GM18517 (cell line): Measurements from ENCODE around the gene BRD1.
"Not testable (repeated sequence)": the region's sequence is repeated elsewhere in the genome, so short reads cannot be mapped to it uniquely, and the experiment has no call there.

Source experiments
- ATAC-seq: cut with Tn5 transposase; IDR thresholded peaks from one replicate; pipeline ENCODE4 v1.9.1; 2021; ENCODE audit warnings: mild to moderate bottlenecking, moderate library complexity; ENCODE audit not compliant: unreplicated experiment

The BRD1 gene

DNA sequence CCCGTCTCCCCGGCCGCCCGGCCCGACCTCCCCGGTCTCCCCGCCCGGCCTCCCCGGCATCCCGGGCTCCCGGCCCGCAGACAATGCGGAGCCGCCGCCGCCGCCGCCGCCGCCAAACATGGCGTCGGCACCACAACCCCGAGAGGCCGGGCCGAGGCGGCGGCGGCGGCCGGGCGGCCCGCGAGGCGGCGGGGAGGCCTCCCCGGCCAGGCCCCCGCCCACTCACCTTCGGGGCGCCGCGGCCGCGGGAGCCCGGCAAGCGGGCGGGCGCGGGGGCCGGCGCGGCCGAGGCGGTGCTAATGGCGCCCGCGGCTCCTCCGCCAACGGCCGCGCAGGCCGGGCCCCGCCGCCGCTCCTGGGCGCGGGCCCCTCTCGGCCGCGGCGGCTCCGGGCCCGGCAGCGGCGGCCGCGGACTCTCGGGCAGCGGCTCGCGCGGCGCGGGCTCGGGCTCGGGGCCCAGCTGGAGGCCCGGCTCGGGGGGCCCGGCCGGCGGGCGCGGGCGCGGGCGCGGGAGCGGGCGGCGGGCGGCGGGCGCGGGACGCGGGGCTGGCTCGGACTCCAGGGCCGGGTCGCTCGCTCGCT, 311 bp downstream of the BRD1 start:
- no peak for ATAC-seq

DNA sequence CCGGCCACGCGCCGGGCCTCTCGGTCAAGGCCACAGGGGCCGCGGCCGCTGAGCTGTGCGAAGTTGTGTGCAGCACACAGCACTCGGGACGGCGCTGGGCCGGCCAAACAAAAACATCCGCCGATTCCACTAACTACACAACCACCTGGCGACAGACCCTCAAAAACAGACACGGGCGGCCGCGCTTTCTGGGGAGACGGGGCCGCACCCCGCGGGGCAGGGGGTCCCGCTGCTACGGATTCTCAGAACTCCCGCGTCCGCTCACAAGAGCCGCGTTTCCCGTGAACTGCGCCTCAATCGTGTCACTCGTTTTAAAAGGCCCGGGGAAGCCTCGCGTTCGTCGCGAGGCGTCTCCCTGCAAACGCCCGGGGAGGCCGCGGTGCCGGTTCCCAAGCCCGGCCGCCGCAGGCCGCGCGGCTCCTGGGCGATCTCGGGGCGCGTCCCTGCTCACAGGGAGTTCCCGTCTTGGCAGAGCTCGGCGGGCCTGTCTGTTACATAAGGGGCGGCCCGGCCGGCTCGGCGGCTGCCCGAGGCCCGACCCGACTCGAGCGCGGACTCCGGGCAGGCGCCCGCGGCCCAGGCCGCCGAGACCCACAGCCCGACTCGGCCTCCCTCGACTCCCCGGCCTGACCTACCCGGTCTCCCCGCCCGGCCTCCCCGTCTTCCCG, 936 bp downstream of the BRD1 start:
- ATAC-seq = no peak

DNA sequence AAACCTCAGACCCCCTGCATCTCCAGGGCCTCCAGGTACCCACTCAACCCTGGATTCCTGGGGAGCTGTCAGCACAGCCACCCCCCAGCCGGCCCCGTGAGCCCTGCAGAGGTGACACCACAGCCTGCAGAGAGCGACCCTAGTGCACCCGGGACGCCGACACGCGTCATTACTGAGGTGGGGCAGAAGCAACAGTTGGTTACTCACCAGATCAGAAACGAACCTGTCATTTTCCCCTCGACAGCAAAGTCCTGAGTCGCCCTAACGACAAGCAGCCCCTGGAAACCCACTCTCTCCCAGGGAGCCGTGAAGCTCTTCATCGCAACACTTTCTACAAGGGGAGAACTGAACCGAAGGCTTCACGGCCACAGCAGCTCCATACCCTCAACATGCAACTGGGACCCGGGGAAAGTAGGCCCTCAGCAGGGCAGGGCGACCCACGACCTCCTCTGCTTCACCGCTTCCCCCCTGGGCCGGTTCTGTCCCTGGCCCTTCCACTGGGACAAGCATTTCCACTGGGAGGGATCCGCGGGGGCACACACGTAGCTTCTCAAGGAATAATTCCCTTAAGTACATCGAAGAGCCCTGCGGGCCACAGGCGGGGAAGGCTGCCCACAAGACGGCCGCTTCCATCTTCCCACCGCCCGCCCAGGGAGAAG, 1.6 kb downstream of the BRD1 start:
- ATAC-seq = no peak

DNA sequence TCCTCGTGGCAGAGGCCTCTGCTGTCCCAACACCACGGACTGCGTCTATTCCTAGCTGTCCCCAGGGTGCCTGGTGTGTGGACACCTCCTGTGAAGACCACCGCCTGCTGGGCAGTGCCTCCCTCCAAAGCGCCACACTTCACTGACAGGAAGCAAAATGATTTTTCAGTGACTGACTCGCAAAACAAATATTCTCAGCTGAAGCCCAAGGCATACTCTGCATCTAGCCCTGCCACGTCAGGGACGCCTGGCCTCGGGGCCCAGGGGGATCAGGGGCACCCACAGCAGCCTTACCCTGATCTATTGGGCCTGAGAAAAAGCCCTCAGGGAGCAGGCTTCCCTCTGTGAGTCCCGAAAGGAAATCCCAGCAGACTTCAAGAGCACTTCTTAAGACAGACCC, 2.2 kb downstream of the BRD1 start:
- ATAC-seq = no peak

DNA sequence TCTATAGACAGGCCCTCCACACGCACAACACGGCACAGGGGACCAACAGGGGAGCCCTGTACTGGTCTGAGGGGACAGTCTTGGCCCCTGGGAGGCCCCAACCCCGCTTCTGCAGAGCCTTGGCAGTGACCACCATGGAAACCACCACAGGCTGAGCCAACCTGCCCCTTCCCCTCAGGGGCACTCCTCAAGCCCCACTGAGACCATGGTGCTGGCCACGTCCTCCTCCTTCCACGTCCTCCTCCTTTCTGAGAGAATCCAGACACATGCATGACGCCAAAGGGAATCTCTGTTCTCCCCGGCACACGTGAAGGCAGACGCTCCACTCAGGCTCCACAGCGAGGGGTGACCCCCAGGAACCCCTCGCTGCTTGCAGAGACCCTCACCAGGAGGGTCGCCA, 2.7 kb downstream of the BRD1 start:
- no peak for ATAC-seq

DNA sequence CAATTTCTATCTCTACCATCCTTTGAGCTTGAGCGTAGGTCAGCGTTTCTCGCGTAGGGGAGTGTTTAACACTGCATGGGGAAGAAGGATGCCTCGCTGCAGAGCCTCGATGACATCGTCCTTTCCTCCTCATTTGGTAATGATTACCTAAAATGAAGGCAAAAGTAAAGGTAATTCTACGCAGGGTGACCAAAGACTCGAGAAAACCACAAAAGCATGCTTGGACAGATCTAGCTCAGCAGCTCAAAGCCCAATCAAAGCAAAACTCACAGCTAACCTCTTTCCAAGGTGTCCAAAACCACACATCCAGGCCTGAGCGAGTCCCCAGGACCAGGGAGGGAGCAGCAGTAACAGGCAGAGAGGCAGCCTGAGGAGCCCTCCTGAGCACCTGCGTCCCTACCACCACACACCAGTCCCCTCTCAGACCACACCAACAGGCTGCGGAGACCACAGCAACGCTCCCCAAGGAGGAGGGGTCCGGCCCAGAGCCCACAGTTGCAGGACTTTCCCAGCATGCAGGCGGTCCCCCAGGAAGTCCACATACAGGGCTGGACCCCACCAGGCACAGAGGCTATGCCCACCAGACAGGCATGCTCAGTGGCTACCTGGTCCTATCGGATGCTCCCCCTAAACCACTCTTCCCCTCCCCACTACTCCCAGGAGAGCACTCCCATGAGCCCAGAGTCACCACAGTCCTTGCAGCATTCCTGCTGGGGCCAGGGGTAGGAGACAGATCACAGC, 3.3 kb downstream of the BRD1 start:
- no peak for ATAC-seq

DNA sequence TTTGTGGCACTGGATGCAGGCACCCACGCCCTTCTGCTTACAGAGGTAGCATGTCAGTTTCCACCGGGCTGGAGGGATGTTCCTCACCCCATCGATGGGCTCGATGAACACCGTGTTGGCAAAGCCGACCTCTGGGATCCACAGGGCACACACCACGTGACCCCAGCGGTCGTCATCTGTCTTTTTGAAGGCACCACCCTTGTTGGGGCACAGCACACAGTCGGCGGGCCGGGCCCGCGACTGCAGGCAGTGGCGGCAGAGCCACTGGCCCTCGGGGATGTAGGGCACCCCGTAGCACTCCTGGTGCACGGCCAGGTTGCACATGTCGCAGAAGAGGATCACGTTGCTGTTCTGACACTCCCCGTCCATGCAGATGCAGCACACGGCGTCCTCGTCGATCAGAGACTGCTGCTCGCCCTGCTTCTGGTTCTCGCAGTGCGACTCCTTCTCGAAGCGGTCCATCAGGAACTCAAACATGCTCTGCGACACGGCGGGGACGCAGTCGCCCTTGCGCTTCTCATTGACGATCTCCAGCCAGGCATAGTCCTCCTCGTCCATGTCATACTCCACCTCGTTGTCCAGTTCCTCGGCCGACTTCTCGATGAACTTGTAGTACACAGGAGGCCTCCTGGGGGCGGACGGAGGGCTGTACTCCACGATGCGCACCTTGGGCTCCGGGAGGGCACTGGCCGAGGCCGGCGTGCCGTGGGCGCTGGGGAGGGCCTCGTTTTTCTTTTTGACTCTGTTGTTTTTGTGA, 4.2 kb downstream of the BRD1 start:
- no peak for ATAC-seq

DNA sequence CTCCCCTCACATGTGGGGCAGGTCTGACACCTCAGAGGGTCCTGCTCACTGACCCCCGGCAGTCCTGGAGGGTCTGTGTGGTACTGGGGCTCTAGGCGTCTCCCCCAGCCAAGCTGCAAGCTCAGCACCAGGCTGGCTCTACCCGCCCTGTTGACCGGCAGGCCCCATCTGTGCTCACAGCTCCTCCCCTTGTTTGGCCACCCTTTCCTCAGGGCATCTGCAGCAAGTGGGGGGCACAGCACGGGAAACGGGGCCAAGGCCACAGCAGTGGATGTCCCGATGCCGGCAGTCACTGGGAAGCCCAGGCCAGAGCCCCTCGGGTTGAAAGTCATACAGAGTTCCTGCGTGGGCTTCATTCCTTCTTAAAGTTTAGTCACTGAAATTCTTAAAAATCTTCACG, 5.9 kb downstream of the BRD1 start:
- ATAC-seq = not testable (repeated sequence)

DNA sequence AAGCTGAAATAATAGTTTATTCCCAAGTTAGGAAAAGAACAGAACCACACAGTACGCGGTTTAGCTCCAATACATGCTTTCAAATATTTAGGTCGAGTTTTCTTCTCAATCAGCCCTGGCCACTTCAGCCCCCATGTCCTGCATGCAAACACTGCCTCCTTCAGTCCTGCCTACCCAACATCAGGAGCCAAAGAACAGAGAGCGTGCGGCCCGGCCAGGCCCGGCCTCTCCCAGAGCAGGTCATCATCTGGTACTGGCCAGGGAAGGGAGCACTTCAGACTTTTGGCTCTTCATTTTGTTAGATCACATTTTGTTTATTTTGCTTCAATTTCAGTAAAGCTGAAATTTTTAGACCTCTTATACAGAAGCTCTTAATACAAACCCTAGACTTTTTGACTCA, 6.7 kb downstream of the BRD1 start:
- ATAC-seq = no peak

DNA sequence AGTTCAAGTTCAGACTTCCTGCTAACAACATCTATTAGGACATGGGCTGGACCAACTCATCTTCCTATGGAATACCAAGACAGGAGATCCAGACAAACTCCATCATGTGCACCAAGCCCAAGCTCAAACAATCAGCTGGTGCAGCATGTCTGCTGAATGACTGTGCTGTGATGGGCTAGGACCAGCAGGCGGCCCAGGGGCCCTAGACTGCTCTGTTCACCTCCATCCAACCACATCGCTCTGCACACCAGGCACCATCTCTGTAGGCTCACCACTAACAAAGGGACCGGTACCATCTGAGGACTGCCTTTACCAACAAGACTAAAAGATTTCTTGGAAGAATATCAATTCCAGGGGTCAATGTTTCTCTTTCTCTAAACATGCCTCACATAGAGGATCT, 10.3 kb downstream of the BRD1 start:
- no peak for ATAC-seq

DNA sequence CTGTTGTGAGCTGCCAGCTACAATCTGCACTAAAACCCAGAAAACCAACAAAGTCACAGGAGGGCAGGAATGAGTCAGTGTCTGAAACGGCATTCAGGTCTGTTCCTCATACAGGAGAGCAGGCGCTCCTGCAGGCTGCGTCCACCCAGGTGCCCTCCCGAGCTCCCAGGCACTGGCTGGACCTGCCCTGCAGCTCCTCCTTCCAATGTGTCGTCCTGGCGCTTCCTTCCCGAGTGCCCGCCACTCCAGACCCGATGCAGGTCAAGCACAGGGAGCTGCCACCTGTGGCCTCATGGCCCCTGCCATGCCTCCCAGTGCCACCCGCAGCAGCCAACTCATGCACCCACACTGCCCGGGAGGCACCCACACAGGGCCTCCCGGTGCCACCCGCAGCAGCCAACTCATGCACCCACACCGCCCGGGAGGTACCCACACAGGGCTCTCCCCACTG, 12.0 kb downstream of the BRD1 start:
- no peak for ATAC-seq

DNA sequence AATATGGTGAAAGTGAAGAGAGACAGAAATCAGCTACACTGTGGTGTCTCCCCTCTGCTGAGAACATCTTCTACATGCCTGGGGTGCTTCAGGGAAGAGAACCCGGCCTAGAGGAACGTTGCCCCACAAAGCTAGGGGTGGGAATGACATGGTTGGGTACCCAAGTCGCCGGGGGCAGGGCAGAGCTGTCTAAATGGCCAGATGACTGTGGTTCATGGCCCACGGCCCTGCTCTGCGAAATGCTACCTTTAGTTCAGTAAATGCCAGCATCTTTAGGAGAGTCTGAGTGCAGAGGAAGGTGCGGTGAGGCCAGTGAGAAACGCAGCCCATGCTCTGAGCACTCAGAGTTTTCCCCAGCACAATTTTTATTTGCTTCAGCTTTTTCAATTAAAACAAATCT, 12.8 kb downstream of the BRD1 start:
- no peak for ATAC-seq

DNA sequence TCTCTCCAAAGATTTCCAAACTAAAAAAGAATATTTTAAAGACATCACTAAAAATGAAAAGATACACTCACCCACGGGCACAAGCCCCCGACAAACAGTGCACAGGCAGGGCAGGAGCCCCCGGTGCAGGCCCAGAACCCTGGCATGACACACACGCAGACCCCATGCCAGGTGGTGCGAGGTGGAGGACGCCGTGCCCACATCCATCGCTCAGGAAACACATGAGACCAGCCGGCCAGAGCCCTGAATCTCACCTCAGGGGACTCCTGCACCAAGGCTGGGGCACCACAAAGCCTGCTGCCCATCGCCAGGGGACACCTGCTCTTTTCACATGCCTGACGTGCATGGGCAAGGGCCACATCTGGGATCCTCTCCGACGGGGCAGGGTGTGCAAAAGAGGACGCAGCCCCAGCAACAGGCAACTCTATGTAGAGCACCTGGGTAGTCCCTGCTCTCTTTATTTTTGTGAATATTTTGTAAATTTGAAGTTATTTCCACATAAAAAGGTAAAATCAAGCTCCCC, 13.4 kb downstream of the BRD1 start:
- no peak for ATAC-seq

DNA sequence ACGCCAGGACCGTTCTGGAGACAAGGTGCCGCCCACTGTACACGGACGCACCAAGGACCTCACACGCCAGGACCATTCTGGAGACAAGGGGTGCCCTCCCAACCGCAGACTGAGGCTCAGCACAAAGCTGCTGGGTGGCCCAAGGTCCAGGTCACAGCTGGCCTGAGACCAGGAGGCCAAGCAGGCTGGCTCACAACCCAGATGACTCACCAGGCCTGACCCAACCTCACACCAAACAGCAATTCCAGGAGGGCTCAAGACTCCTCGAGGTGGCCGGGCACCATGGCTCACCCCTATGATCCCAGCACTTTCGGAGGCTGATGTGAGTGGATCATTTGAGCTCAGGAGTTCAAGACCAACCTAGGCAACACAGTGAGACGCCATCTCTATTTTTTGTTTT, 14.8 kb downstream of the BRD1 start:
- ATAC-seq = no peak

DNA sequence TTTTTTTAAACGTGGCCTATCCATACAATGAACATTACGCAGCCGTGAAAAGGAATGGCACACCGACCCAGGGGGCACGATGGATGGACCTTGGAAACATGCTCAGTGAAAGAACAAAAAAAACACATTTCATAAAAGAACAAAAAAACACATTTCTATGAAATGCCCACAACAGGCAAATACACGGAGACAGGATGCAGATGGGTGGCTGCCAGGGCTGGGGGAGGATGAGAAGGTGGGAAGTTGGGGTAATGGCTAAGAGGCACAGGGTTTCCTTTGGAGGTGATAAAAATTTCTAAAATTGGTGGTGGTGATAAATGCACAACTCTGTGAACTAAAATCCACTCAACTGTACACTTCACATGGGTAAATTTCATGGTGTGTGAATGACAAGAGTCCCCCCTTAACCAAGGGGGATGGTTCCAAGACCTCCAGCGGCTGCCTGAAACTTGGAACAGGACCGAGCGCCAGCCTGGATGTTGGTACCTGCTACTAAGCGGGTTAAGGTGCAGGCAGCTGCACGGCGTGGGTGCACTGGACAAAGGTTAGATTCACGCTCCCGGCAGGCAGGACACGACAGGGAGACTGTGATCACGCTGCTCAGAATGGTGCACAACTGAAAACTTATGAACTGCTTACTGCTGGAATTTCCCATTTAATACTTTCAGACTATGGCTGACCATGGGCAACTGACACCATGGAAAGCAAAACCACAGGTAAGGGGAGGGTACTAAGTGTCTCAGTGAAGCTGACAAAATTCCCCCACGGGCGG, 16.5 kb downstream of the BRD1 start:
- no peak for ATAC-seq

DNA sequence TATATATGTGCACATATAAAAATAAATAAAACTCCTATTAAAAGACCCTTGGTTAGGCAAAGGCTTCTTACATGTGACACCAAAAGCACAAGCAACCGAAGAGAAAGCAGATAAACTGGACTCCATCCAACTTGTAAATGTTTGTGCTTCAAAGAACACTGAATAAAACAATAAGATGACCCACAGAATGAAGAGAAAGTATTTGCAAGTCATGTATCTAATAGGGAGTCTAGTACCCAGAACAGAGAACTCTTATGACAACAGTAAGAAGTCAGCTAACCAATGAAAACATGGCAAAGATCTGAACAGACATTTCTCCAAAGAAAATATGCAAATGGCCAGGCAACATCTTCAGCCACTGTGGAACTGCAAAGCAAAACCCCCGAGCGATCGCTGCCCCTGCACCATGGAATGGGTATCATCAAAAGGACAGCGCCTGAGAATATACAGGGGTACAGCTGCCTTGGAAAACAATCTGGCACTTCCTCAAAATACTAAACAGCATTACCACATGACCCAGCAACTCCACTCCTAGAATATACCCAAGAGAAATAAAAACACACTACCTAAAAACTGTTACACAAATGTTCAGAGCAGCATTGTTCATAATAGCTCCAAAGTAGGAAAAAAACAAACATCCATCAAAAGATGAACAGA, 17.2 kb downstream of the BRD1 start:
- no peak for ATAC-seq

DNA sequence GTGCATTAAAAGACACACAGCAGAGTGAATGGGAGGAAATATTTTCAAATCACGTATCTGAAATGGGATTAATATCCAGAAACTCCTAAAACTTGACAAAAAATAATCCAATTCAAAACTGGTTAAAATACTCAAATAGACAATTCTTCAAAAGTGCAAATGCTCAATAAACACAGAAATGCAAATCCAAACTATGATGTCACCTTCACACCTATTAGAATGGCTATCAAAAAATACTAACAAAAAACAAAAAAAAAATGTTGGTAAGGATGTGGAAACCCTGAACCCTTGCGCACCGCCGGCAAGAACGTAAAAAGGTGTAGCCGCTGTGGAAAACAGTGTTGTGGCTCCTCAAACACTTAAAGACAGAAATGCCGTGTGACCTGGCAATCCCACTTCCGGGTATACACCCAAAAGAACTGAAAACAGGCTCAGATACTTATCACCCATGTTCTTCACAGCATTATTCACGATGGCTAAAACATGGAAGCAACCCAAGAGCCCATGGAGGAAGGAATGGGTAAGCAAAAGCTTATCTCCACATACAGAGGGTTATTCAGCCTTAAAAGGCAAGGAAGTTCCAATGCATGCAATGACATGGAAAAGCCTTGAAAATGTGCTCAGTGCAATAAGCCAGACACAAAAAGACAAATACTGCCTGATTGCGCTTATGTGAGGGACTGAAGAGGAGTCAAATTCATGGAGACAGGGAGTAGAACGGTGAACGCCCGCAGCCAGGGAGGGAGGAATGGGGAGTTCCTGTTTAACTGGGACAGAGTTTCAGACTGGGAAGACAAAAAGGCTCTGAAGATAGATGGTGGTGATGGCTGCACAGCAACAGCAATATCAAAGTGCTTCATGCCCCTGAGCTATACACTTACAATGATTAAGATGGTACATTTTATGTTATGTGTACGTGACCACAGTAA, 19.6 kb downstream of the BRD1 start:
- ATAC-seq = no peak

DNA sequence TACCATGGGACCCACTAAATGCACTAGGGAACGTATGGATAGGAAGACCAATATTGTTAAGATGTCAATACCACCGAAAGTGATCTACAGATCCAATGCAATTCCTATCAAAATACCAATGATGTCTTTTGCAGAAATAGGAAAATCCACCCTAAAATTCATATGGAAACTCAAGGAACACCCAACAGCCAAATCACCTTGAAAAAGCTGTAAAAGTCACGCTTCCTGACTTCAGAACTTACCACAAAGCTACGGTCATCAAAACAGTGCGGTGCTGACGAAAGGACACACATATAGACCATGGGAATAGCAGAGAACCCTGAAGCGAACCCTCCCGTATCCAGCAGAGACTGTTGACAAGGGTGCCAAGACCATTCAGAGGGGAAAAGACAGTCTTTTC, 20.5 kb downstream of the BRD1 start:
- ATAC-seq = no peak
